CD14-positive monocyte (primary cell): Measurements from ENCODE around the gene PPP1R15B. TPM values are rescaled to one million over a fixed set of nuclear protein-coding genes. Genes with fewer than 3 reads are reported as not detected.

ENCODE experiments used
- DNase-seq, 3 donors: peaks; one replicate each; pipeline ENCODE4 v3.0.0-alpha.2; 2011 to 2022
- H2AFZ ChIP-seq: 2 replicates; pipeline ENCODE4 v1.6.0; 2012; ENCODE audit warnings: mild to moderate bottlenecking, low read depth, low read length, inconsistent platforms; ENCODE audit not compliant: insufficient read depth, poor library complexity, severe bottlenecking
- H3K27ac ChIP-seq, 2 donors: 1 replicate in 1 of 2; 2 replicates in 1 of 2; pipeline ENCODE4 v1.5.1; 2012 to 2013; ENCODE audit warnings: low read length in 2 of 2, control low read depth in 1 of 2, inconsistent platforms in 1 of 2, low read depth in 1 of 2, mild to moderate bottlenecking in 1 of 2
- H3K27me3 ChIP-seq, 2 donors: one replicate each; pipeline versions ENCODE4 v1.6.0 to v1.6.1; 2011 to 2013; ENCODE audit warnings: low read length in 2 of 2; ENCODE audit not compliant: control insufficient read depth in 2 of 2, insufficient read depth in 2 of 2
- H3K36me3 ChIP-seq, 2 donors: replicated peaks in 1 of 2; 1 replicate in 1 of 2; 2 replicates in 1 of 2; pipeline versions ENCODE4 v1.5.1 to v1.6.1; 2012 to 2013; ENCODE audit warnings: low read length in 2 of 2, control low read depth in 1 of 2, inconsistent platforms in 1 of 2, mild to moderate bottlenecking in 1 of 2; ENCODE audit not compliant: insufficient read depth in 2 of 2, control insufficient read depth in 1 of 2
- H3K4me1 ChIP-seq, 2 donors: 1 replicate in 1 of 2; 2 replicates in 1 of 2; pipeline versions ENCODE4 v1.5.1 to v1.6.1; 2012 to 2013; ENCODE audit warnings: low read length in 2 of 2, control low read depth in 1 of 2, inconsistent platforms in 1 of 2, mild to moderate bottlenecking in 1 of 2, moderate library complexity in 1 of 2; ENCODE audit not compliant: insufficient read depth in 2 of 2, control insufficient read depth in 1 of 2
- H3K4me2 ChIP-seq: replicated peaks from 2 replicates; pipeline ENCODE3; 2012; ENCODE audit warnings: low read length, moderate library complexity, mild to moderate bottlenecking; ENCODE audit not compliant: poor library complexity, severe bottlenecking; ENCODE audit errors: extremely low read depth
- H3K4me3 ChIP-seq, 3 experiments: fragments of 200-600 bp in 1 of 3; sonication (generic) in 1 of 3; replicated peaks in 1 of 3; 1 replicate in 2 of 3; 2 replicates in 1 of 3; pipeline ENCODE4 v1.5.1; 2011 to 2013; ENCODE audit warnings: low read length in 3 of 3, mild to moderate bottlenecking in 3 of 3, control low read depth in 2 of 3, low read depth in 2 of 3, inconsistent platforms in 1 of 3, moderate library complexity in 1 of 3
- H3K79me2 ChIP-seq: 2 replicates; pipeline ENCODE4 v1.6.0; 2012; ENCODE audit warnings: mild to moderate bottlenecking, control low read depth, inconsistent platforms, low read length, moderate library complexity; ENCODE audit not compliant: insufficient read depth
- H3K9ac ChIP-seq: 2 replicates; pipeline ENCODE4 v1.6.0; 2017; ENCODE audit warnings: low read length, mild to moderate bottlenecking; ENCODE audit not compliant: insufficient read depth, poor library complexity, severe bottlenecking
- H3K9me3 ChIP-seq, 2 donors: replicated peaks in 1 of 2; 1 replicate in 1 of 2; 2 replicates in 1 of 2; pipeline versions ENCODE4 v1.5.1 to v1.6.1; 2012 to 2013; ENCODE audit warnings: low read length in 2 of 2, control low read depth in 1 of 2; ENCODE audit not compliant: control insufficient read depth in 1 of 2, insufficient read depth in 1 of 2
- H4K20me1 ChIP-seq: 2 replicates; pipeline ENCODE4 v1.6.0; 2012; ENCODE audit warnings: mild to moderate bottlenecking, low read length, control low read depth, moderate library complexity; ENCODE audit not compliant: insufficient read depth
- H3K27ac Mint-ChIP-seq, 7 donors: one replicate each; pipeline ENCODE4 v1.8.0; 2020; ENCODE audit warnings: mild to moderate bottlenecking in 7 of 7, mixed read lengths in 7 of 7, moderate library complexity in 6 of 7, inconsistent platforms in 2 of 7
- H3K27me3 Mint-ChIP-seq, 3 donors: one replicate each; pipeline ENCODE4 v1.8.0; 2021 to 2022; ENCODE audit warnings: low read depth in 3 of 3, mild to moderate bottlenecking in 3 of 3, mixed read lengths in 3 of 3, moderate library complexity in 3 of 3, inconsistent platforms in 1 of 3
- H3K36me3 Mint-ChIP-seq, 2 donors: one replicate each; pipeline ENCODE4 v1.8.0; 2020; ENCODE audit warnings: mixed read lengths in 2 of 2, inconsistent platforms in 1 of 2, mild to moderate bottlenecking in 1 of 2
- H3K4me1 Mint-ChIP-seq: one replicate; pipeline ENCODE4 v1.8.0; 2020; ENCODE audit warnings: mild to moderate bottlenecking, mixed read lengths
- H3K4me3 Mint-ChIP-seq, 2 donors: one replicate each; pipeline ENCODE4 v1.8.0; 2020; ENCODE audit warnings: mild to moderate bottlenecking in 2 of 2, mixed read lengths in 2 of 2, moderate library complexity in 1 of 2
- H3K9me3 Mint-ChIP-seq, 7 donors: one replicate each; pipeline ENCODE4 v1.8.0; 2020 to 2022; ENCODE audit warnings: mixed read lengths in 7 of 7, mild to moderate bottlenecking in 6 of 7, moderate library complexity in 6 of 7, inconsistent platforms in 2 of 7
- CTCF ChIP-seq: fragments of 200-600 bp; IDR thresholded peaks from one replicate; pipeline ENCODE4 v1.8.0; 2022; ENCODE audit warnings: antibody characterized with exemption, mild to moderate bottlenecking
- WGBS: methylation state at CpG from one replicate; pipeline ENCODE4 v1.1.5; 2013; ENCODE audit warnings: missing lambda C conversion rate; ENCODE audit not compliant: insufficient coverage; 5-methylcytosine and 5-hydroxymethylcytosine counted together
- intact Hi-C, 2 donors: fragments of 100-400 bp; cut with micrococcal nuclease; formaldehyde crosslinking; loops; one replicate each; pipeline versions ENCODE4 v1.15.0 to v1.15.1; 2023
- polyA plus RNA-seq, 3 donors: library from polyadenylated mRNA; depleted of rRNA in 1 of 3; unstranded in 2 of 3; stranded (reverse) in 1 of 3; fragments of 300-500 nt in 2 of 3; fragments of >200 nt in 1 of 3; fragmentation: Illumina TruSeq in 2 of 3; gene quantifications; 1 replicate in 2 of 3; 2 replicates in 1 of 3; pipeline ENCODE4 v1.2.3, GENCODE V29; 2012 to 2021

The PPP1R15B gene
- polyA plus RNA-seq, 3 donors = 31.1 to 117 (median 31.8) TPM

- Mint-ChIP-seq H3K9me3 (peaks cover 0 to 4% (median 0%) of the 10 kb centered on the region in 7 donors), H3K27ac (no peak overlapping the region), H3K27me3 (peaks cover 35 to 53% (median 37%) of the 10 kb centered on the region in 3 donors), H3K4me1 (peaks cover 19% of the 10 kb centered on the region), H3K4me3 (no peak overlapping the region), H3K36me3 (no peaks in the 10 kb centered on the region)
- Histone ChIP-seq H3K4me3 (no peak overlapping the region), H3K27ac (no peak overlapping the region), H3K36me3 (no peaks in the 10 kb centered on the region), H4K20me1 (no peaks in the 10 kb centered on the region), H3K9me3 (no peaks in the 10 kb centered on the region), H3K4me1 (peaks cover 13 to 20% of the 10 kb centered on the region in 2 donors), H2AFZ (no peak overlapping the region), H3K9ac (no peak overlapping the region), H3K4me2 (no peak overlapping the region), H3K79me2 (no peaks in the 10 kb centered on the region), H3K27me3 (peaks cover 5 to 32% of the 10 kb centered on the region in 2 donors)
- no peak for DNase-seq
- WGBS = 27% methylated on average over 1 of the region's 2 CpGs
- intact Hi-C loops = loop anchor here in 1 of 2 donors (5.0 to 10.0 kb wide), 2 partner anchors 97 to 144 kb away; no protein-coding TSS in a partner anchor
- no peak for TF ChIP-seq CTCF
Observed at GRCh38 chr1:204361341-204361771, 50.3 kb downstream of the PPP1R15B start.

GRCh38 chr1:204360314-204360713 is 51.3 kb downstream of the PPP1R15B start:
- peaks cover 19% of the 10 kb centered on the region for H3K4me1 Mint-ChIP-seq
- intact Hi-C loops = loop anchor here in 1 of 2 donors (5.0 to 10.0 kb wide), 2 partner anchors 96 to 143 kb away; no protein-coding TSS in a partner anchor
- Histone ChIP-seq H3K4me1 (peaks cover 13 to 20% of the 10 kb centered on the region in 2 donors), H3K9ac (no peak overlapping the region), H3K79me2 (no peaks in the 10 kb centered on the region), H4K20me1 (no peaks in the 10 kb centered on the region), H3K36me3 (no peaks in the 10 kb centered on the region), H3K27me3 (peaks cover 5 to 32% of the 10 kb centered on the region in 2 donors), H3K9me3 (no peaks in the 10 kb centered on the region), H3K27ac (no peak overlapping the region), H2AFZ (no peak overlapping the region), H3K4me2 (no peak overlapping the region), H3K4me3 (no peak overlapping the region)
- TF ChIP-seq CTCF = no peak
- H3K27me3 Mint-ChIP-seq = peaks cover 32 to 55% (median 37%) of the 10 kb centered on the region in 3 donors
- WGBS = no CpG with 5 or more reads among the region's 4 CpGs
- no peaks in the 10 kb centered on the region for H3K36me3 Mint-ChIP-seq
- peaks cover 0 to 4% (median 0%) of the 10 kb centered on the region in 7 donors for H3K9me3 Mint-ChIP-seq
- H3K4me3 Mint-ChIP-seq = peak overlapping the region in 1 of 2 donors; percentile 42
- no peak overlapping the region for H3K27ac Mint-ChIP-seq
- DNase-seq = no peak
